Trophoblast cell (in vitro differentiated cells and primary cell): Measurements from ENCODE around the gene IL17RA.

Experiments
- DNase-seq, 2 donors: peaks; one replicate each; pipeline ENCODE4 v3.0.0-alpha.2; 2016
- H2AFZ ChIP-seq: 2 replicates; pipeline ENCODE4 v1.6.1; 2013; ENCODE audit warnings: low read length, moderate library complexity, mild to moderate bottlenecking; ENCODE audit not compliant: insufficient read depth, poor library complexity
- H2AK5ac ChIP-seq: 2 replicates; pipeline ENCODE4 v1.6.1; 2013; ENCODE audit warnings: mild to moderate bottlenecking, low read length
- H2BK120ac ChIP-seq: 2 replicates; pipeline ENCODE4 v1.6.1; 2013; ENCODE audit warnings: low read length, mild to moderate bottlenecking, moderate library complexity; ENCODE audit not compliant: insufficient read depth, poor library complexity
- H2BK12ac ChIP-seq: 2 replicates; pipeline ENCODE4 v1.6.1; 2013; ENCODE audit warnings: mild to moderate bottlenecking, low read length, moderate library complexity
- H2BK5ac ChIP-seq: 2 replicates; pipeline ENCODE4 v1.6.1; 2013; ENCODE audit warnings: low read length, low read depth, moderate library complexity, mild to moderate bottlenecking; ENCODE audit not compliant: poor library complexity
- H3K14ac ChIP-seq: 2 replicates; pipeline ENCODE4 v1.6.1; 2013; ENCODE audit warnings: mild to moderate bottlenecking, low read length
- H3K18ac ChIP-seq: 2 replicates; pipeline ENCODE4 v1.6.1; 2013; ENCODE audit warnings: mild to moderate bottlenecking, low read length
- H3K23ac ChIP-seq: 2 replicates; pipeline ENCODE4 v1.6.1; 2013; ENCODE audit warnings: low read length
- H3K27ac ChIP-seq: 2 replicates; pipeline ENCODE4 v1.5.1; 2013; ENCODE audit warnings: low read depth, mild to moderate bottlenecking, inconsistent platforms, low read length, moderate library complexity
- H3K27me3 ChIP-seq: 2 replicates; pipeline ENCODE4 v1.6.1; 2013; ENCODE audit warnings: inconsistent platforms, mild to moderate bottlenecking, low read length, moderate library complexity; ENCODE audit not compliant: insufficient read depth
- H3K36me3 ChIP-seq, 2 experiments: 1 replicate in 1 of 2; 2 replicates in 1 of 2; pipeline ENCODE4 v1.6.1; 2013; ENCODE audit warnings: low read length in 2 of 2, mild to moderate bottlenecking in 2 of 2, moderate library complexity in 1 of 2; ENCODE audit not compliant: insufficient read depth in 2 of 2, control insufficient read depth in 1 of 2
- H3K4ac ChIP-seq: 2 replicates; pipeline ENCODE4 v1.6.1; 2013; ENCODE audit warnings: low read depth, mild to moderate bottlenecking, low read length, moderate library complexity
- H3K4me1 ChIP-seq, 2 experiments: 1 replicate in 1 of 2; 2 replicates in 1 of 2; pipeline ENCODE4 v1.6.1; 2013; ENCODE audit warnings: low read length in 2 of 2, mild to moderate bottlenecking in 2 of 2, moderate library complexity in 1 of 2; ENCODE audit not compliant: insufficient read depth in 2 of 2, control insufficient read depth in 1 of 2
- H3K4me2 ChIP-seq: 2 replicates; pipeline ENCODE4 v1.6.1; 2013; ENCODE audit warnings: inconsistent platforms, mild to moderate bottlenecking, low read length, moderate library complexity
- H3K4me3 ChIP-seq: 2 replicates; pipeline ENCODE4 v1.5.1; 2013; ENCODE audit warnings: mild to moderate bottlenecking, low read depth, low read length, inconsistent platforms
- H3K79me1 ChIP-seq: one replicate; pipeline ENCODE4 v1.6.1; 2013; ENCODE audit warnings: low read length
- H3K79me2 ChIP-seq: 2 replicates; pipeline ENCODE4 v1.6.1; 2013; ENCODE audit warnings: low read length, mild to moderate bottlenecking; ENCODE audit not compliant: control insufficient read depth, insufficient read depth, poor library complexity
- H3K9ac ChIP-seq: 2 replicates; pipeline ENCODE4 v1.6.1; 2013; ENCODE audit warnings: mild to moderate bottlenecking, low read length
- H3K9me3 ChIP-seq: 2 replicates; pipeline ENCODE4 v1.6.1; 2013; ENCODE audit warnings: low read depth, mild to moderate bottlenecking, control low read depth, inconsistent platforms, low read length; ENCODE audit not compliant: insufficient read depth
- H4K12ac ChIP-seq: 2 replicates; pipeline ENCODE4 v1.6.1; 2013; ENCODE audit warnings: low read depth, mild to moderate bottlenecking, low read length, moderate library complexity
- H4K8ac ChIP-seq: 2 replicates; pipeline ENCODE4 v1.6.1; 2013; ENCODE audit warnings: low read depth, mild to moderate bottlenecking, low read length, moderate library complexity
- H4K91ac ChIP-seq: one replicate; pipeline ENCODE4 v1.6.1; 2013; ENCODE audit warnings: low read depth, mild to moderate bottlenecking, low read length, moderate library complexity
- WGBS: extraction: QIAGEN DNeasy Blood & Tissue Kit; methylation state at CpG from one replicate; pipeline ENCODE4 v1.1.7; 2013; ENCODE audit warnings: missing lambda C conversion rate; ENCODE audit not compliant: insufficient read length, insufficient coverage; ENCODE audit errors: extremely low coverage; 5-methylcytosine and 5-hydroxymethylcytosine counted together

Gene IL17RA

GRCh38 chr22:17152971-17153370, 68.2 kb downstream of the IL17RA start:
- Histone ChIP-seq H3K18ac (no peak overlapping the region), H2BK5ac (no peak overlapping the region), H4K91ac (no peak overlapping the region), H4K8ac (no peak overlapping the region), H2BK120ac (no peak overlapping the region), H3K9me3 (no peaks in the 10 kb centered on the region), H3K36me3 (no peaks in the 10 kb centered on the region), H3K4ac (no peak overlapping the region), H4K12ac (no peak overlapping the region), H2AFZ (no peak overlapping the region), H3K4me3 (no peak overlapping the region), H3K23ac (no peak overlapping the region), H3K27me3 (no peaks in the 10 kb centered on the region), H3K9ac (no peak overlapping the region), H2AK5ac (no peak overlapping the region), H3K79me1 (no peaks in the 10 kb centered on the region), H3K79me2 (no peaks in the 10 kb centered on the region), H3K4me2 (no peak overlapping the region), H3K27ac (no peak overlapping the region), H2BK12ac (no peak overlapping the region), H3K4me1 (peaks cover 0 to 4% of the 10 kb centered on the region in 2 experiments), H3K14ac (no peak overlapping the region)
- no peak for DNase-seq
- no CpG with 5 or more reads among the region's 3 CpGs for WGBS

GRCh38 chr22:17155941-17156340, 71.1 kb downstream of the IL17RA start:
- Histone ChIP-seq H4K8ac (no peak overlapping the region), H3K9me3 (no peaks in the 10 kb centered on the region), H3K4ac (no peak overlapping the region), H3K4me3 (no peak overlapping the region), H3K79me2 (peaks cover 9% of the 10 kb centered on the region), H2AK5ac (no peak overlapping the region), H3K27me3 (no peaks in the 10 kb centered on the region), H3K9ac (no peak overlapping the region), H4K12ac (no peak overlapping the region), H4K91ac (no peak overlapping the region), H3K27ac (no peak overlapping the region), H3K23ac (no peak overlapping the region), H2BK120ac (no peak overlapping the region), H3K36me3 (no peaks in the 10 kb centered on the region), H3K18ac (no peak overlapping the region), H3K4me1 (peaks cover 6% of the 10 kb centered on the region in 2 experiments), H2BK5ac (no peak overlapping the region), H2AFZ (no peak overlapping the region), H3K79me1 (peaks cover 11% of the 10 kb centered on the region), H2BK12ac (no peak overlapping the region), H3K4me2 (no peak overlapping the region), H3K14ac (no peak overlapping the region)
- no peak for DNase-seq
- WGBS: no CpG with 5 or more reads among the region's 3 CpGs

- no peak overlapping the region for H3K18ac ChIP-seq
- no peak overlapping the region for H3K4ac ChIP-seq
- no peak overlapping the region for H2AFZ ChIP-seq
- H3K79me2 ChIP-seq: peaks cover 9% of the 10 kb centered on the region
- no peak overlapping the region for H3K4me3 ChIP-seq
- H3K79me1 ChIP-seq: peaks cover 11% of the 10 kb centered on the region
- no peaks in the 10 kb centered on the region for H3K9me3 ChIP-seq
- no peak overlapping the region for H3K23ac ChIP-seq
- no peaks in the 10 kb centered on the region for H3K36me3 ChIP-seq
- peaks cover 6% of the 10 kb centered on the region in 2 experiments for H3K4me1 ChIP-seq
- no peak overlapping the region for H3K14ac ChIP-seq
- no peak overlapping the region for H2AK5ac ChIP-seq
- no peak overlapping the region for H2BK12ac ChIP-seq
- no peak overlapping the region for H2BK5ac ChIP-seq
- no peak overlapping the region for H4K91ac ChIP-seq
- no peak overlapping the region for H3K27ac ChIP-seq
- no peak overlapping the region for H4K12ac ChIP-seq
- no peak overlapping the region for H2BK120ac ChIP-seq
- H3K9ac ChIP-seq: no peak overlapping the region
- no peak overlapping the region for H3K4me2 ChIP-seq
- no peak for DNase-seq
- no peak overlapping the region for H4K8ac ChIP-seq
- H3K27me3 ChIP-seq: no peaks in the 10 kb centered on the region
- WGBS: no CpG with 5 or more reads among the region's 3 CpGs
Observed at GRCh38 chr22:17157714-17158113, 72.9 kb downstream of the IL17RA start.

- H3K9me3 ChIP-seq: no peaks in the 10 kb centered on the region
- peak overlapping the region; percentile 75 for H2BK5ac ChIP-seq
- no peak overlapping the region for H3K9ac ChIP-seq
- H4K8ac ChIP-seq: peak overlapping the region; percentile 96
- H3K18ac ChIP-seq: peak overlapping the region; percentile 93
- H3K27ac ChIP-seq: peak overlapping the region; percentile 62
- no peak overlapping the region for H3K4ac ChIP-seq
- H3K4me3 ChIP-seq: peak overlapping the region; percentile 90
- H3K14ac ChIP-seq: peak overlapping the region; percentile 89
- H2BK120ac ChIP-seq: peak overlapping the region; percentile 64
- H3K27me3 ChIP-seq: no peaks in the 10 kb centered on the region
- H4K91ac ChIP-seq: peak overlapping the region; percentile 82
- peaks cover 6% of the 10 kb centered on the region in 2 experiments for H3K4me1 ChIP-seq
- DNase-seq: no peak
- no peak overlapping the region for H2BK12ac ChIP-seq
- H4K12ac ChIP-seq: peak overlapping the region; percentile 87
- no peak overlapping the region for H2AK5ac ChIP-seq
- WGBS: no CpG with 5 or more reads among the region's 17 CpGs
- peaks cover 11% of the 10 kb centered on the region for H3K79me1 ChIP-seq
- H3K79me2 ChIP-seq: peaks cover 9% of the 10 kb centered on the region
- no peaks in the 10 kb centered on the region for H3K36me3 ChIP-seq
- peak overlapping the region; percentile 94 for H2AFZ ChIP-seq
- H3K4me2 ChIP-seq: peak overlapping the region; percentile 83
- no peak overlapping the region for H3K23ac ChIP-seq
Observed at GRCh38 chr22:17158176-17158567, 73.4 kb downstream of the IL17RA start.
